Placental epithelial cell (primary cell): ENCODE measurements around the gene GLO1. TPM values are rescaled to one million over a fixed set of nuclear protein-coding genes. Genes with fewer than 3 reads are reported as not detected.

ENCODE experiments used
- total RNA-seq: library from RNA; depleted of rRNA; stranded (reverse); fragments of >200 nt; gene quantifications from 2 replicates; pipeline ENCODE4 v1.2.3, GENCODE V29; 2012

Gene GLO1
- total RNA-seq: 56.1 and 95.4 TPM in 2 replicates

GRCh38 chr6:38702558-38703397, at the start of gene GLO1:
Gene GLO1, minus strand, starts transcription at chr6:38703145. Its CDS starts 91 bp downstream, at chr6:38703054.

DNA sequence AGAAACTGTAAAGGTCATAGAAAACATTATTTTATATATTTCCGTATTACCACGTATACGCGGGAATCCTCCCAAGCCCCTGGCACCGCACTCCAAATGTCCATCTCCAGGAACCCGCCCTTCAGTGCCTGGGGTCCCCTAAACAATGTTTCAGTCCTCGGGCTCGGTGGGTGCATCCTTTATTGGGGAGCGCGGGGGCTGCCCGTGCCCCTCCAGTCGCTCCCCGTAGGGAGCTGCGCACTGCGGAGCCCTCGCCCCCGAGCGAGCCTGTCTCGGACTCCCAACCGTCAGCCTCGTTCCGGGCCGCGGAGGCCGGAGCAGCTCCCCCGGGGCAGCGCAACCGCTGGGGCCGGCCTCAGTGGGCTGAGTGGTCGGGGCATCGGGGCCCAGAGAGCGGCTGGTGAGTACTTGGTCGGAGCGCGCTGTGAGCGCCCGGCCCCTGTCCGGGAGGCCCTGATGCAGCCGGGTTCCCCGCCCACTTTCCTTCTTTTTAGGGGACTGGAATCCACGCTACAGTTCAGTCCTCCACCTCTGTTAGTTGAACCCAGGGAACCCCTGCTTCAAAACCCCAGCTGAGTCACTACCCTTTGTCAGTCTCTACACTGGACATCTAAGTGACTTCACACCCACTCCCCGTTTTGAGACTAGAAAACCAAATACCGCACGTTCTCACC, 12.2 kb upstream of the GLO1 start, which contains the start of gene DNAH8:
Gene DNAH8 (plus strand): TSS at position 296 of the 674 bp plus-strand sequence. CDS start 7,499 bp downstream, outside the sequence.

DNA sequence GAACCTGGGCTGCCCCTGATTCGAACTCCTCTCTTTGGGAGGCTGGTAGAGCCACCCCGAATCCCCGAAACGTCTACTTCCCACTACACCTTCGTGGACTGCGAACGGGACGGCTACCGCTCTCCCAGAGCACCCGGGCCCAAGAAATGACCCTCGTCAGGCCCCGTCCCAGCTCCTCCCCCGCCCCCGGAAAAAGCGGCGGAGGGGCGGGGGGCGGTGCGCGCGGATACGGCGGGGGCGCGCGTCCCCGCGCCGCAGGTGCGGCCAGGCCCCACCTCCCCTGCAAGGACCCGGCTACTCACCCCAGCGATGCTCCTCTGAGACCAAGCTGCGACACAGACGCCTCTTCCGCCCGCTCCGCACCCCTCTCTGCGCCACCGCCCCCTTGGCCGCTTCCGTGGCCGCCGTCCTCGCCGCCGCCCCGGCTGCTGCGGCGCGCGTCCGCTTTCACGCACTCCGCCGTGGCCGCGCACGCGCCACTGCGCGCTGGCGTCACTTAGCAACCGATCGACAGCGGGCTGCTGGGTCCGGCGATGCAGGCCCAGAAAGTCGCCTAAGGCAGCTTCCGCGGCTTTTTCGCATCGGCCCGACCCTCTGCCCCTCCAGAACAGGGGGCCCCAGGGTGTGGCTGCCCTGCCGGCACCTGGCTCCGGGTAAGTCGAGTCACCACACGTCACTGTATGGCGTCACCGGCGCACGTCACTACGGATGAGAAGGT, 63.3 kb downstream of the GLO1 start, which contains the start of gene BTBD9:
Gene BTBD9 (minus strand): TSS at position 432 of the 718 bp plus-strand sequence.

Other genes with a start within 250 kb of the GLO1 start
- gene BTBD9, start 63.2 kb downstream of the GLO1 start, total RNA-seq: 5.1 and 8.5 TPM in 2 replicates
- under 0.01 TPM in 1 of 2 replicates, not detected in the other for gene DNAH8, start 12.2 kb upstream of the GLO1 start, total RNA-seq